Colonic mucosa (tissue), 4 donors: ENCODE measurements around the gene SYN1. TPM values are rescaled to one million over a fixed set of nuclear protein-coding genes. Genes with fewer than 3 reads are reported as not detected.

Experiments
- DNase-seq: peaks from one replicate; pipeline ENCODE4 v3.0.0-alpha.2; 2020
- H3K27ac ChIP-seq: fragments of 200-600 bp; one replicate; pipeline ENCODE4 v1.8.0; 2021
- H3K27me3 ChIP-seq: fragments of 200-600 bp; one replicate; pipeline ENCODE4 v1.8.0; 2021
- H3K36me3 ChIP-seq: fragments of 200-600 bp; one replicate; pipeline ENCODE4 v1.8.0; 2021
- H3K4me1 ChIP-seq: fragments of 200-600 bp; one replicate; pipeline ENCODE4 v1.8.0; 2021; ENCODE audit warnings: mild to moderate bottlenecking
- H3K4me3 ChIP-seq: fragments of 200-600 bp; one replicate; pipeline ENCODE4 v1.8.0; 2021
- H3K9ac ChIP-seq, 2 donors: one replicate each; pipeline ENCODE4 v1.7.0; 2013; ENCODE audit warnings: control low read depth in 2 of 2, low read depth in 2 of 2, low read length in 2 of 2
- H3K9me3 ChIP-seq: fragments of 200-600 bp; one replicate; pipeline ENCODE4 v1.8.0; 2021
- intact Hi-C: fragments of 100-400 bp; cut with DNase I; formaldehyde crosslinking; loops from one replicate; pipeline ENCODE4 v1.14.1; 2022
- total RNA-seq, 2 donors: library from RNA; stranded (reverse); fragmentation: NEBNext Ultra II Directional in 1 of 2; extraction: Animal tissue kit (Norgen Biotek cat#: 25700) in 1 of 2; gene quantifications; one replicate each; pipeline ENCODE4 v1.2.1, GENCODE V29; 2021
- TF ChIP-seq, protein P1 (sequence below): fragments of 200-600 bp; IDR thresholded peaks from one replicate; pipeline ENCODE4 v1.8.0; 2022; ENCODE audit warnings: antibody characterized with exemption, mild to moderate bottlenecking
- donor health status: healthy.
- donor health status: DM: no; HTN: no; CAD: no.
- donor health status: DM: no; HTN: no; CAD: no.

The SYN1 gene
- total RNA-seq, 2 donors from 2014 or later, result 0.96 to 1.5 TPM

DNA sequence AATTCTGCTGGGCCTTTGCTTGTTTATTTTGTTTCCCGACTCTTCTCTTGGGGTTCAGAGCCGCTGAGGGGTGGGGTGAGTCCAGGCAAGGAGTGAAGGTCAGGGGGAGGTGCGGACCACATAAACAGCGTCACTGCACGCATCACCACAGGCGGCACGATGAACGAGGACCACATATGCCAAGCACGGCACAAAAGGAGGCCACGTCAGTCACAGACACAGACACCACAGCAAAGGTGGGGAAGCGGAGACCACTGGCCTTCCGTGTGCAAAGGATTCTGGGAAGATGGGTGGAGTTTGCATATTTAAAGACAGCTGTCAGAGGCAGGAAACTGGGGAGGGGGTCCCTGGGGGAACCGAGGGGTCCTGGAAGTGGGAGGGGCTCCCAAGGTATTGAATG is 47.8 kb downstream of the SYN1 start:
- intact Hi-C loops, result no loop called here
- H3K27ac ChIP-seq, result no peak overlapping the region
- no peak overlapping the region for H3K9ac ChIP-seq
- H3K4me1 ChIP-seq, result no peaks in the 10 kb centered on the region
- H3K4me3 ChIP-seq, result no peak overlapping the region
- no peaks in the 10 kb centered on the region for H3K27me3 ChIP-seq
- no peak for DNase-seq
- H3K36me3 ChIP-seq, result no peaks in the 10 kb centered on the region
- TF ChIP-seq, protein P1, sequence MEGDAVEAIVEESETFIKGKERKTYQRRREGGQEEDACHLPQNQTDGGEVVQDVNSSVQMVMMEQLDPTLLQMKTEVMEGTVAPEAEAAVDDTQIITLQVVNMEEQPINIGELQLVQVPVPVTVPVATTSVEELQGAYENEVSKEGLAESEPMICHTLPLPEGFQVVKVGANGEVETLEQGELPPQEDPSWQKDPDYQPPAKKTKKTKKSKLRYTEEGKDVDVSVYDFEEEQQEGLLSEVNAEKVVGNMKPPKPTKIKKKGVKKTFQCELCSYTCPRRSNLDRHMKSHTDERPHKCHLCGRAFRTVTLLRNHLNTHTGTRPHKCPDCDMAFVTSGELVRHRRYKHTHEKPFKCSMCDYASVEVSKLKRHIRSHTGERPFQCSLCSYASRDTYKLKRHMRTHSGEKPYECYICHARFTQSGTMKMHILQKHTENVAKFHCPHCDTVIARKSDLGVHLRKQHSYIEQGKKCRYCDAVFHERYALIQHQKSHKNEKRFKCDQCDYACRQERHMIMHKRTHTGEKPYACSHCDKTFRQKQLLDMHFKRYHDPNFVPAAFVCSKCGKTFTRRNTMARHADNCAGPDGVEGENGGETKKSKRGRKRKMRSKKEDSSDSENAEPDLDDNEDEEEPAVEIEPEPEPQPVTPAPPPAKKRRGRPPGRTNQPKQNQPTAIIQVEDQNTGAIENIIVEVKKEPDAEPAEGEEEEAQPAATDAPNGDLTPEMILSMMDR, result no peak
- no peaks in the 10 kb centered on the region for H3K9me3 ChIP-seq

DNA sequence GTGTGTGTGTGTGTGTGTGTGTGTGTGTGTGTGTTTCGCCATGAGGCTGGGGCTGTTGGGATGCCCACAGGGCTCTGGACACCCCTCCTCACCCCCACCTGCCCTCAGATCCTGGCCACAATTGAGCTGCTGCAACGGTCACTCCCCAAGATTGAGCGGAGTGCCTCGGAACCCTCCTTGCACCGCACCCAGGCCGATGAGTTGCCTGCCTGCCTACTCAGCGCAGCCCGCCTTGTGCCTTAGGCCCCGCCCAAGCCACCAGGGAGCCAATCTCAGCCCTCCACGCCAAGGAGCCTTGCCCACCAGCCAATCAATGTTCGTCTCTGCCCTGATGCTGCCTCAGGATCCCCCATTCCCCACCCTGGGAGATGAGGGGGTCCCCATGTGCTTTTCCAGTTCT is 48.4 kb downstream of the SYN1 start:
- intact Hi-C loops, result no loop called here
- Histone ChIP-seq H3K36me3 (no peaks in the 10 kb centered on the region), H3K27ac (no peak overlapping the region), H3K9ac (no peak overlapping the region), H3K9me3 (no peaks in the 10 kb centered on the region), H3K4me3 (no peak overlapping the region), H3K27me3 (no peaks in the 10 kb centered on the region), H3K4me1 (no peaks in the 10 kb centered on the region)
- DNase-seq, result no peak
- TF ChIP-seq, protein P1, result no peak

DNA sequence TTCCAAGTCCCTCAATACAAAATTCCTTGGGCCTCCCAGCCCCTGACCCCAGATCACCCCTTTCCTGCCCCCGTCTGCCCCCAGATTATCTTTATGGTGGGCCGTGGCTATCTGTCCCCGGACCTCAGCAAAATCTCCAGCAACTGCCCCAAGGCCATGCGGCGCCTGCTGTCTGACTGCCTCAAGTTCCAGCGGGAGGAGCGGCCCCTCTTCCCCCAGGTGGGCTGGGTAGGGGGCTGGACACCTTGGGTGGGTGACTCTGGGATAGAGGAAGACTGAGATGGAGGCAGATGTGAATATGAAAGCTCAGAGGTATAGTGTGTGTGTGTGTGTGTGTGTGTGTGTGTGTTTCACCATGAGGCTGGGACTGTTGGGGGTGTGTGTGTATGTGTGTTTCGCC is 48.9 kb downstream of the SYN1 start:
- TF ChIP-seq, protein P1, result no peak
- no peak overlapping the region for H3K9ac ChIP-seq
- H3K9me3 ChIP-seq, result no peaks in the 10 kb centered on the region
- no peak overlapping the region for H3K27ac ChIP-seq
- no peak for DNase-seq
- no peaks in the 10 kb centered on the region for H3K4me1 ChIP-seq
- H3K4me3 ChIP-seq, result no peak overlapping the region
- H3K27me3 ChIP-seq, result no peaks in the 10 kb centered on the region
- H3K36me3 ChIP-seq, result no peaks in the 10 kb centered on the region
- intact Hi-C loops, result no loop called here

DNA sequence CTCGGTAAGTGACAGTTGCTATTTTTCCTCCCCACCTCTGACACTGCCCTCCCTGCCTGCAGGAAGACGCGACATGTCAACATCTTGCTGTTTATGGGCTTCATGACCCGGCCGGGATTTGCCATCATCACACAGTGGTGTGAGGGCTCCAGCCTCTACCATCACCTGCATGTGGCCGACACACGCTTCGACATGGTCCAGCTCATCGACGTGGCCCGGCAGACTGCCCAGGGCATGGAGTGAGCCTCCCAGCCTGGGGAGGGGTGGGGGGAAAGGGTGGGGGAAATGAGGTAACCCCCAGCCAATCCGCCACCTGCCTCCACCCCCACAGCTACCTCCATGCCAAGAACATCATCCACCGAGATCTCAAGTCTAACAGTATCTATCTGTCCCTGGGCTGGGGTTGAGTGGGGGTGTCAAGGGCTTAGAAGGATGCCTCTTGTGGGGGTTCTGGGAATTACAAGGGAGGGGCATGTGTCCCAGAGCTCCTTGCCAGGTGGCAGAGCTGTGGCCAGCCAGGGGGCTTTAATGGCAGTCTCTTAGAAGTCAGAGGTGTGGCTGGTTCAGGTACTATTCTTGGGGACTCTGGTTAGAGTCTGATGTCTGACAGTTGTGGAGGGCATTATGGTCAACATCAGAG is 50.9 kb downstream of the SYN1 start:
- DNase-seq, result no peak
- no peak overlapping the region for H3K27ac ChIP-seq
- no peaks in the 10 kb centered on the region for H3K36me3 ChIP-seq
- H3K4me1 ChIP-seq, result no peaks in the 10 kb centered on the region
- TF ChIP-seq, protein P1, result peak; percentile 36
- H3K4me3 ChIP-seq, result no peak overlapping the region
- no peaks in the 10 kb centered on the region for H3K9me3 ChIP-seq
- intact Hi-C loops, result no loop called here
- no peak overlapping the region for H3K9ac ChIP-seq
- H3K27me3 ChIP-seq, result no peaks in the 10 kb centered on the region

DNA sequence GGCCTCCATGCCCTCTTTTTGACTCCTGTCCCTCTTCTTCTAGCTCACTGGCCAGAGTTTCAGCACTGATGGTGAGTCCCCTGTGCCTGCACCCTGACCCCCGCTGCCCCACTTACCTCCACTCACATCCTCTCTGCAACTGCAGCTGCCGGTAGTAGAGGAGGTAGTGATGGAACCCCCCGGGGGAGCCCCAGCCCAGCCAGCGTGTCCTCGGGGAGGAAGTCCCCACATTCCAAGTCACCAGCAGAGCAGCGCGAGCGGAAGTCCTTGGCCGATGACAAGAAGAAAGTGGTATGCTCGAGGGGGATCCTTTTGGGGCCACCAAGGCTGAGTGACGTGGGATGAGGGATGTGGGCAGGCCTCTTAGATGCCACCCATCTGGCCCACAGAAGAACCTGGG is 52.8 kb downstream of the SYN1 start:
- H3K9me3 ChIP-seq, result no peaks in the 10 kb centered on the region
- TF ChIP-seq, protein P1, result no peak
- no peak overlapping the region for H3K4me3 ChIP-seq
- H3K4me1 ChIP-seq, result no peaks in the 10 kb centered on the region
- no peak for DNase-seq
- H3K36me3 ChIP-seq, result no peaks in the 10 kb centered on the region
- no peak overlapping the region for H3K27ac ChIP-seq
- intact Hi-C loops, result no loop called here
- no peak overlapping the region for H3K9ac ChIP-seq
- H3K27me3 ChIP-seq, result no peaks in the 10 kb centered on the region
